HCT116 (cell line): ENCODE results near the gene ST3GAL6. TPM values are rescaled to one million over a fixed set of nuclear protein-coding genes. Genes with fewer than 3 reads are reported as not detected.

Source experiments
- ATAC-seq: fragments of 200-7000 bp; cut with Tn5 transposase; 2 replicates; pipeline ENCODE4 v1.9.1; 2020; ENCODE audit warnings: mild to moderate bottlenecking, moderate library complexity
- BruUV-seq: library from RNA; stranded (reverse); fragments of 400-500 nt; replicated peaks from 2 replicates; lab custom pipeline; 2021; lab: Mats Ljungman, UMichigan
- CTCF ChIA-PET: fragments of 300-600 bp; sonication (Branson Sonifier 250); formaldehyde crosslinking; loops from one replicate; lab custom pipeline; 2021; ENCODE audit warnings: antibody characterized with exemption; lab: Charles Lee
- POLR2A ChIA-PET: fragments of 300-600, 350-600 bp; sonication (Branson Sonifier 250); formaldehyde crosslinking; loops from one replicate; lab custom pipeline; 2021; ENCODE audit warnings: antibody characterized with exemption; lab: Charles Lee
- RAD21 ChIA-PET, 2 experiments: fragments of 300-600 bp; sonication (Branson Sonifier 250); formaldehyde crosslinking; loops; one replicate each; lab custom pipeline; 2023; ENCODE audit warnings: low total read pairs in 2 of 2; ENCODE audit not compliant: uncharacterized antibody in 2 of 2, unreplicated experiment in 2 of 2, low non-redundant PET in 1 of 2; lab: Charles Lee
- DNase-seq: peaks from one replicate; pipeline ENCODE4 v3.0.0-alpha.2; 2010; ENCODE audit warnings: low read depth, low spot score
- H2AFZ ChIP-seq: fragments of 200-600 bp; shearing (Covaris generic), sonication (generic); 2 replicates; pipeline ENCODE4 v1.6.1; 2017; ENCODE audit warnings: low read depth, mixed run types, mixed read lengths, antibody characterized with exemption, low read length; ENCODE audit not compliant: poor library complexity, severe bottlenecking
- H3K27ac ChIP-seq: 2 replicates; pipeline ENCODE4 v1.5.1; 2012; ENCODE audit warnings: low read depth, low read length
- H3K27me3 ChIP-seq: fragments of 200-600 bp; sonication (generic); 2 replicates; pipeline ENCODE4 v1.6.1; 2016; ENCODE audit warnings: mixed run types, low read length, mixed read lengths; ENCODE audit not compliant: insufficient read depth
- H3K36me3 ChIP-seq, 2 experiments: fragments of 200-500 bp in 1 of 2; fragments of 200-600 bp in 1 of 2; sonication (Bioruptor generic) in 1 of 2; sonication (generic) in 1 of 2; 2 replicates each; pipeline versions ENCODE4 v1.5.1 to v1.6.1; 2014 to 2016; ENCODE audit warnings: low read length in 2 of 2, inconsistent platforms in 1 of 2, mixed read lengths in 1 of 2, mixed run types in 1 of 2; ENCODE audit not compliant: insufficient read depth in 2 of 2, control insufficient read depth in 1 of 2
- H3K4me1 ChIP-seq, 2 experiments: fragments of 200-600 bp in 1 of 2; sonication (generic) in 1 of 2; 2 replicates each; pipeline versions ENCODE4 v1.5.1 to v1.6.1; 2012 to 2017; ENCODE audit warnings: low read length in 2 of 2, inconsistent platforms in 1 of 2, mild to moderate bottlenecking in 1 of 2, mixed read lengths in 1 of 2, mixed run types in 1 of 2, moderate library complexity in 1 of 2; ENCODE audit not compliant: insufficient read depth in 2 of 2, control insufficient read depth in 1 of 2
- H3K4me2 ChIP-seq: fragments of 200-600 bp; sonication (generic); 2 replicates; pipeline ENCODE4 v1.6.1; 2017; ENCODE audit warnings: mixed run types, low read length, mixed read lengths
- H3K4me3 ChIP-seq, 2 experiments: fragments of 200-600 bp in 1 of 2; sonication (generic) in 1 of 2; replicated peaks in 1 of 2; 2 replicates each; pipeline ENCODE4 v1.5.1; 2011 to 2016; ENCODE audit warnings: low read length in 2 of 2, control low read depth in 1 of 2, low read depth in 1 of 2, mild to moderate bottlenecking in 1 of 2, mixed read lengths in 1 of 2, mixed run types in 1 of 2
- H3K79me2 ChIP-seq: fragments of 200-600 bp; sonication (generic); 2 replicates; pipeline ENCODE4 v1.6.1; 2017; ENCODE audit warnings: mild to moderate bottlenecking, mixed run types, low read length, moderate library complexity, mixed read lengths; ENCODE audit not compliant: insufficient read depth
- H3K9ac ChIP-seq: fragments of 200-600 bp; sonication (generic); 2 replicates; pipeline ENCODE4 v1.6.1; 2016; ENCODE audit warnings: low read length, mixed read lengths
- H3K9me2 ChIP-seq: fragments of 200-600 bp; sonication (generic), shearing (Covaris generic); 2 replicates; pipeline ENCODE4 v1.6.1; 2017; ENCODE audit warnings: mixed run types, mild to moderate bottlenecking, moderate library complexity; ENCODE audit not compliant: insufficient read depth
- H3K9me3 ChIP-seq, 2 experiments: fragments of 200-500 bp in 1 of 2; fragments of 200-600 bp in 1 of 2; sonication (Bioruptor generic) in 1 of 2; sonication (generic) in 1 of 2; 2 replicates each; pipeline ENCODE4 v1.6.1; 2014 to 2017; ENCODE audit warnings: low read length in 2 of 2, mixed read lengths in 2 of 2, inconsistent platforms in 1 of 2, low read depth in 1 of 2, mild to moderate bottlenecking in 1 of 2, mixed run types in 1 of 2, moderate library complexity in 1 of 2; ENCODE audit not compliant: control insufficient read depth in 1 of 2, insufficient read depth in 1 of 2
- H4K20me1 ChIP-seq: fragments of 200-600 bp; sonication (generic), shearing (Covaris generic); 2 replicates; pipeline ENCODE4 v1.6.1; 2017; ENCODE audit warnings: mixed run types, mild to moderate bottlenecking, moderate library complexity; ENCODE audit not compliant: insufficient read depth
- CTCF ChIP-seq, 3 experiments: fragments of 200-600 bp in 1 of 3; sonication (generic) in 1 of 3; IDR thresholded peaks in 2 of 3; conservative IDR thresholded peaks in 1 of 3; 2 replicates each; pipeline ENCODE4 v1.5.1; 2012 to 2017; ENCODE audit warnings: low read depth in 2 of 3, low read length in 2 of 3, antibody characterized with exemption in 1 of 3, borderline replicate concordance in 1 of 3, control low read depth in 1 of 3, mild to moderate bottlenecking in 1 of 3, mixed read lengths in 1 of 3, mixed run types in 1 of 3, moderate library complexity in 1 of 3; ENCODE audit not compliant: insufficient read depth in 1 of 3
- POLR2AphosphoS5 ChIP-seq: IDR thresholded peaks from 2 replicates; pipeline ENCODE4 v1.6.1; 2011; ENCODE audit warnings: mild to moderate bottlenecking, low read depth, low read length, moderate library complexity
- TCF7L2 ChIP-seq: IDR thresholded peaks from 2 replicates; pipeline ENCODE4 v1.7.0; 2011; ENCODE audit warnings: borderline replicate concordance, inconsistent platforms; ENCODE audit not compliant: insufficient read depth, insufficient read length; ENCODE audit errors: extremely low read depth
- intact Hi-C: fragments of 100-400 bp; cut with micrococcal nuclease; formaldehyde crosslinking; loops from 2 replicates; pipeline ENCODE4 v1.10.0; 2022
- total RNA-seq: library from RNA; stranded (reverse); gene quantifications from one replicate; pipeline ENCODE4 v1.2.1, GENCODE V29; 2021; ENCODE audit not compliant: unreplicated experiment

Gene ST3GAL6
- total RNA-seq, 1 experiment from 2014 or later, result 10.6 TPM

- peaks cover 88% of the 10 kb centered on the region for H3K79me2 ChIP-seq
- H2AFZ ChIP-seq, result no peak overlapping the region
- ChIA-PET POLR2A (no interaction called here), RAD21 (no interaction called here), CTCF (interaction anchor here (0.8 to 2.3 kb wide), 3 partner anchors 168 to 252 kb away, joined by 3 to 10 read pairs (median 3); no protein-coding TSS in a partner anchor)
- H3K4me3 ChIP-seq, result no peak overlapping the region
- no peak for DNase-seq
- no peaks in the 10 kb centered on the region for H3K9me2 ChIP-seq
- peaks cover 4 to 28% of the 10 kb centered on the region in 2 experiments; a peak in 2 of 4 replicates for H3K4me1 ChIP-seq
- no peak overlapping the region for H3K9ac ChIP-seq
- intact Hi-C loops, result loop anchor here (10.0 kb wide), 1 partner anchor 279 kb away; no protein-coding TSS in a partner anchor
- no peaks in the 10 kb centered on the region for H3K9me3 ChIP-seq
- no peak overlapping the region for H3K4me2 ChIP-seq
- peak overlapping the region; percentile 37 for H3K27ac ChIP-seq
- H3K36me3 ChIP-seq, result peaks cover 14 to 49% of the 10 kb centered on the region in 2 experiments
- peaks cover 12% of the 10 kb centered on the region for H4K20me1 ChIP-seq
- ATAC-seq, result no peak
- TF ChIP-seq POLR2AphosphoS5, result peak; percentile 34; the same call in 1 of the 2 replicates
- TF ChIP-seq TCF7L2, result no peak
- H3K27me3 ChIP-seq, result no peaks in the 10 kb centered on the region
- BruUV-seq, result no TSS peak
Observed at GRCh38 chr3:98826126-98826525, 63.0 kb downstream of the ST3GAL6 start.

- H2AFZ ChIP-seq, result no peak overlapping the region
- no peaks in the 10 kb centered on the region for H3K9me2 ChIP-seq
- peak overlapping the region; percentile 37; the same call in 1 of the 2 replicates for H3K27ac ChIP-seq
- no peaks in the 10 kb centered on the region for H3K27me3 ChIP-seq
- ChIA-PET RAD21 (no interaction called here), CTCF (interaction anchor here (1.3 to 1.4 kb wide), 2 partner anchors 10 to 167 kb away, joined by 5 to 6 read pairs; no protein-coding TSS in a partner anchor), POLR2A (no interaction called here)
- peaks cover 4 to 37% of the 10 kb centered on the region in 2 experiments for H3K36me3 ChIP-seq
- DNase-seq (no peak), ATAC-seq (no peak)
- TF ChIP-seq POLR2AphosphoS5 (peak; percentile 46; the same call in 1 of the 2 replicates), CTCF (IDR thresholded peaks at IDR 0.05 in 2 of 3, conservative IDR thresholded peaks at IDR 0.05 in 1 of 3; ENCODE audit: borderline replicate concordance in 1 of 3, insufficient read depth in 1 of 3, low read depth in 2 of 3, low read length in 2 of 3) (no peak), TCF7L2 (peak; percentile 38)
- peaks cover 18% of the 10 kb centered on the region for H4K20me1 ChIP-seq
- H3K4me3 ChIP-seq, result no peak overlapping the region
- intact Hi-C loops, result loop anchor here (10.0 kb wide), 1 partner anchor 277 kb away; no protein-coding TSS in a partner anchor
- no peak overlapping the region for H3K4me2 ChIP-seq
- peaks cover 78% of the 10 kb centered on the region for H3K79me2 ChIP-seq
- H3K9me3 ChIP-seq, result no peaks in the 10 kb centered on the region
- no peak overlapping the region for H3K9ac ChIP-seq
- BruUV-seq, result no TSS peak
- peaks cover 4 to 31% of the 10 kb centered on the region in 2 experiments; a peak in 2 of 4 replicates for H3K4me1 ChIP-seq
Observed at GRCh38 chr3:98827221-98827920, 64.2 kb downstream of the ST3GAL6 start.
